Activated CD8-positive, alpha-beta memory T cell treated with anti-CD3 and anti-CD28 coated beads, Interleukin-2, amount 10 ng/mL, durations not matched to agents 7 days and 5 days (primary cell): ENCODE measurements around the gene PPCDC. TPM values are rescaled to one million over a fixed set of nuclear protein-coding genes. Genes with fewer than 3 reads are reported as not detected.
A peak's percentile ranks its signal among the peaks of the same experiment; 100 is the strongest.

Source experiments
- ATAC-seq: fragments of 150-1000 bp; cut with Tn5 transposase; one replicate; pipeline ENCODE4 v1.10.0; 2021; ENCODE audit warnings: moderate library complexity
- CTCF ChIA-PET: fragments of 350-600 bp; sonication (Branson Sonifier 250); formaldehyde crosslinking; loops from one replicate; lab custom pipeline; 2021; ENCODE audit warnings: antibody characterized with exemption; lab: Charles Lee
- DNase-seq: peaks from one replicate; pipeline ENCODE4 v3.0.0-alpha.2; 2020
- H3K27ac Mint-ChIP-seq: one replicate; pipeline ENCODE4 v1.8.0; 2021; ENCODE audit warnings: mild to moderate bottlenecking, mixed read lengths
- H3K27me3 Mint-ChIP-seq: one replicate; pipeline ENCODE4 v1.8.0; 2021; ENCODE audit warnings: mixed read lengths
- H3K36me3 Mint-ChIP-seq: one replicate; pipeline ENCODE4 v1.8.0; 2021; ENCODE audit warnings: mild to moderate bottlenecking, mixed read lengths
- H3K4me1 Mint-ChIP-seq: one replicate; pipeline ENCODE4 v1.8.0; 2021; ENCODE audit warnings: mixed read lengths
- H3K4me3 Mint-ChIP-seq: one replicate; pipeline ENCODE4 v1.8.0; 2021; ENCODE audit warnings: mild to moderate bottlenecking, moderate library complexity, mixed read lengths
- H3K9me3 Mint-ChIP-seq: one replicate; pipeline ENCODE4 v1.8.0; 2022; ENCODE audit warnings: low read depth, mixed read lengths
- total RNA-seq, 2 experiments: library from RNA; stranded (reverse); gene quantifications; one replicate each; pipeline ENCODE4 v1.2.3, GENCODE V29; 2021

PPCDC gene
- total RNA-seq, 2 experiments from 2014 or later = 36.3 to 36.7 TPM

- CTCF ChIA-PET = interaction anchor here (0.6 to 1.7 kb wide), 5 partner anchors 9 to 152 kb away, joined by 3 to 4 read pairs (median 4); no protein-coding TSS in a partner anchor
- H3K9me3 Mint-ChIP-seq = no peaks in the 10 kb centered on the region
- H3K27me3 Mint-ChIP-seq = no peaks in the 10 kb centered on the region
- DNase-seq (no peak), ATAC-seq (no peak)
- H3K27ac Mint-ChIP-seq = no peak overlapping the region
- peaks cover 28% of the 10 kb centered on the region for H3K4me1 Mint-ChIP-seq
- H3K36me3 Mint-ChIP-seq = peaks cover 31% of the 10 kb centered on the region
- no peak overlapping the region for H3K4me3 Mint-ChIP-seq
Observed at GRCh38 chr15:75051711-75052110, 28.3 kb downstream of the PPCDC start.

GRCh38 chr15:75052972-75053747 is 29.8 kb downstream of the PPCDC start:
- ATAC-seq = no peak
- H3K27ac Mint-ChIP-seq = no peak overlapping the region
- no peaks in the 10 kb centered on the region for H3K27me3 Mint-ChIP-seq
- H3K36me3 Mint-ChIP-seq = peaks cover 28% of the 10 kb centered on the region
- CTCF ChIA-PET = interaction anchor here (0.8 to 1.9 kb wide), 5 partner anchors 10 to 148 kb away, joined by 3 to 7 read pairs (median 4); partner anchors contain the start of gene C15orf39
- peaks cover 20% of the 10 kb centered on the region for H3K4me1 Mint-ChIP-seq
- no peak for DNase-seq
- H3K4me3 Mint-ChIP-seq = no peak overlapping the region
- no peaks in the 10 kb centered on the region for H3K9me3 Mint-ChIP-seq

- Mint-ChIP-seq H3K36me3 (peaks cover 25% of the 10 kb centered on the region), H3K27ac (no peak overlapping the region), H3K4me1 (peaks cover 25% of the 10 kb centered on the region), H3K27me3 (no peaks in the 10 kb centered on the region), H3K9me3 (no peaks in the 10 kb centered on the region), H3K4me3 (no peak overlapping the region)
- no peak for ATAC-seq
- CTCF ChIA-PET = interaction anchor here (0.9 to 1.9 kb wide), 4 partner anchors 10 to 148 kb away, joined by 3 to 7 read pairs (median 4); partner anchors contain the start of gene C15orf39
- DNase-seq = no peak
Observed at GRCh38 chr15:75053748-75054125, 30.3 kb downstream of the PPCDC start.

- ATAC-seq (no peak), DNase-seq (no peak)
- no peak overlapping the region for H3K27ac Mint-ChIP-seq
- H3K27me3 Mint-ChIP-seq = no peaks in the 10 kb centered on the region
- H3K4me3 Mint-ChIP-seq = no peak overlapping the region
- H3K9me3 Mint-ChIP-seq = no peaks in the 10 kb centered on the region
- H3K36me3 Mint-ChIP-seq = peaks cover 19% of the 10 kb centered on the region
- H3K4me1 Mint-ChIP-seq = peaks cover 25% of the 10 kb centered on the region
- CTCF ChIA-PET = interaction anchor here (1.9 kb wide), 1 partner anchor 11 kb away, joined by 7 read pairs; no protein-coding TSS in a partner anchor
Observed at GRCh38 chr15:75054172-75054897, 30.9 kb downstream of the PPCDC start.

- DNase-seq (no peak), ATAC-seq (no peak)
- no peaks in the 10 kb centered on the region for H3K27me3 Mint-ChIP-seq
- peaks cover 14% of the 10 kb centered on the region for H3K36me3 Mint-ChIP-seq
- peak overlapping the region; percentile 28 for H3K27ac Mint-ChIP-seq
- CTCF ChIA-PET = interaction anchor here (0.6 to 1.8 kb wide), 3 partner anchors 13 to 146 kb away, joined by 3 to 7 read pairs (median 3); partner anchors contain the start of gene C15orf39
- H3K9me3 Mint-ChIP-seq = no peaks in the 10 kb centered on the region
- H3K4me3 Mint-ChIP-seq = no peak overlapping the region
- H3K4me1 Mint-ChIP-seq = peaks cover 32% of the 10 kb centered on the region
Observed at GRCh38 chr15:75056036-75056435, 32.6 kb downstream of the PPCDC start.

GRCh38 chr15:75058127-75058905 is 34.9 kb downstream of the PPCDC start:
- CTCF ChIA-PET = interaction anchor here (1.4 to 1.9 kb wide), 3 partner anchors 9 to 15 kb away, joined by 3 to 9 read pairs (median 5); no protein-coding TSS in a partner anchor
- ATAC-seq = no peak
- Mint-ChIP-seq H3K27ac (peak overlapping the region; percentile 21), H3K4me3 (no peak overlapping the region), H3K27me3 (no peaks in the 10 kb centered on the region), H3K36me3 (peaks cover 14% of the 10 kb centered on the region), H3K4me1 (peaks cover 45% of the 10 kb centered on the region), H3K9me3 (no peaks in the 10 kb centered on the region)
- DNase-seq = no peak

- ATAC-seq (no peak), DNase-seq (no peak)
- Mint-ChIP-seq H3K27me3 (no peaks in the 10 kb centered on the region), H3K4me3 (no peak overlapping the region), H3K27ac (peak overlapping the region; percentile 44), H3K4me1 (peaks cover 42% of the 10 kb centered on the region), H3K36me3 (peaks cover 15% of the 10 kb centered on the region), H3K9me3 (no peaks in the 10 kb centered on the region)
- CTCF ChIA-PET = interaction anchor here (1.0 kb wide), 1 partner anchor 145 kb away, joined by 4 read pairs; no protein-coding TSS in a partner anchor
Observed at GRCh38 chr15:75059607-75060006, 36.2 kb downstream of the PPCDC start.

GRCh38 chr15:75061272-75061671 is 37.9 kb downstream of the PPCDC start:
- Mint-ChIP-seq H3K9me3 (no peaks in the 10 kb centered on the region), H3K36me3 (peaks cover 28% of the 10 kb centered on the region), H3K4me3 (no peak overlapping the region), H3K4me1 (peaks cover 49% of the 10 kb centered on the region), H3K27me3 (no peaks in the 10 kb centered on the region), H3K27ac (peak overlapping the region; percentile 70)
- CTCF ChIA-PET = interaction anchor here (0.8 to 1.4 kb wide), 4 partner anchors 18 to 143 kb away, joined by 3 to 7 read pairs (median 3); partner anchors contain the start of gene C15orf39
- ATAC-seq (peak; percentile 66), DNase-seq (peak; percentile 78)

GRCh38 chr15:75062706-75063105 is 39.3 kb downstream of the PPCDC start:
- Mint-ChIP-seq H3K27me3 (no peaks in the 10 kb centered on the region), H3K27ac (no peak overlapping the region), H3K9me3 (no peaks in the 10 kb centered on the region), H3K4me3 (no peak overlapping the region), H3K36me3 (peaks cover 31% of the 10 kb centered on the region), H3K4me1 (peaks cover 61% of the 10 kb centered on the region)
- no peak for ATAC-seq
- DNase-seq = no peak
- CTCF ChIA-PET = interaction anchor here (1.1 kb wide), 1 partner anchor 19 kb away, joined by 5 read pairs; no protein-coding TSS in a partner anchor

GRCh38 chr15:75063338-75063737 is 39.9 kb downstream of the PPCDC start:
- no peak for ATAC-seq
- no peaks in the 10 kb centered on the region for H3K27me3 Mint-ChIP-seq
- peaks cover 61% of the 10 kb centered on the region for H3K4me1 Mint-ChIP-seq
- no peak for DNase-seq
- H3K9me3 Mint-ChIP-seq = no peaks in the 10 kb centered on the region
- CTCF ChIA-PET = no interaction called here
- H3K27ac Mint-ChIP-seq = no peak overlapping the region
- no peak overlapping the region for H3K4me3 Mint-ChIP-seq
- H3K36me3 Mint-ChIP-seq = peaks cover 34% of the 10 kb centered on the region

GRCh38 chr15:75063889-75064288 is 40.5 kb downstream of the PPCDC start:
- no peak overlapping the region for H3K27ac Mint-ChIP-seq
- H3K4me1 Mint-ChIP-seq = peaks cover 63% of the 10 kb centered on the region
- DNase-seq = no peak
- peaks cover 35% of the 10 kb centered on the region for H3K36me3 Mint-ChIP-seq
- no peaks in the 10 kb centered on the region for H3K9me3 Mint-ChIP-seq
- no peaks in the 10 kb centered on the region for H3K27me3 Mint-ChIP-seq
- ATAC-seq = no peak
- H3K4me3 Mint-ChIP-seq = no peak overlapping the region
- CTCF ChIA-PET = no interaction called here

GRCh38 chr15:75064846-75065245 is 41.5 kb downstream of the PPCDC start:
- CTCF ChIA-PET = interaction anchor here (1.7 to 4.5 kb wide), 2 partner anchors 22 to 139 kb away, joined by 6 to 38 read pairs; no protein-coding TSS in a partner anchor
- peaks cover 38% of the 10 kb centered on the region for H3K36me3 Mint-ChIP-seq
- DNase-seq = no peak
- no peak for ATAC-seq
- no peak overlapping the region for H3K27ac Mint-ChIP-seq
- H3K9me3 Mint-ChIP-seq = no peaks in the 10 kb centered on the region
- H3K4me3 Mint-ChIP-seq = no peak overlapping the region
- no peaks in the 10 kb centered on the region for H3K27me3 Mint-ChIP-seq
- H3K4me1 Mint-ChIP-seq = peaks cover 70% of the 10 kb centered on the region
